Body of pancreas (tissue), 4 donors: ENCODE data around the gene ALDH1A3. TPM values are rescaled to one million over a fixed set of nuclear protein-coding genes. Genes with fewer than 3 reads are reported as not detected.
A peak's percentile ranks its signal among the peaks of the same experiment; 100 is the strongest.

Experiments used
- ATAC-seq: fragments of 150-250 bp; one replicate; pipeline ENCODE4 v1.9.1; 2016
- DNase-seq, 4 donors: peaks; one replicate each; pipeline ENCODE4 v3.0.0-alpha.2; 2019
- H3K27ac ChIP-seq, 4 donors: fragments of 200-600 bp; sonication (generic); 1 replicate in 3 of 4; 2 replicates in 1 of 4; pipeline versions ENCODE4 v1.5.1 to v1.6.1; 2016 to 2019; ENCODE audit warnings: mild to moderate bottlenecking in 1 of 4, mixed read lengths in 1 of 4, moderate library complexity in 1 of 4
- H3K27me3 ChIP-seq, 2 donors: fragments of 200-600 bp; sonication (generic); one replicate each; pipeline ENCODE4 v1.6.0; 2016; ENCODE audit warnings: mild to moderate bottlenecking in 1 of 2
- H3K36me3 ChIP-seq, 2 donors: fragments of 200-600 bp; sonication (generic); replicated peaks in 1 of 2; 2 replicates each; pipeline ENCODE4 v1.5.1; 2016; ENCODE audit warnings: low read depth in 2 of 2; ENCODE audit not compliant: insufficient read depth in 1 of 2
- H3K4me1 ChIP-seq: fragments of 200-600 bp; sonication (generic); one replicate; pipeline ENCODE4 v1.6.0; 2016
- H3K4me3 ChIP-seq, 2 donors: fragments of 200-600 bp; sonication (generic); 1 replicate in 1 of 2; 2 replicates in 1 of 2; pipeline ENCODE4 v1.5.1; 2016 to 2019
- H3K9me3 ChIP-seq, 3 donors: fragments of 200-600 bp; sonication (generic); 1 replicate in 2 of 3; 2 replicates in 1 of 3; pipeline ENCODE4 v1.5.1; 2016
- POLR2A ChIP-seq, 3 donors: fragments of 450-650 bp; IDR thresholded peaks; one replicate each; pipeline ENCODE4 v1.6.1; 2016; ENCODE audit warnings: antibody characterized with exemption in 3 of 3, mild to moderate bottlenecking in 2 of 3
- WGBS, 2 donors: methylation state at CpG; one replicate each; pipeline ENCODE4 v1.1.5; 2017; 5-methylcytosine and 5-hydroxymethylcytosine counted together
- intact Hi-C: fragments of 100-400 bp; cut with DNase I; formaldehyde crosslinking; loops from one replicate; pipeline ENCODE4 v1.15.1; 2023
- total RNA-seq, 2 donors: library from RNA; depleted of rRNA; stranded (reverse); fragments of >200 nt; gene quantifications; one replicate each; pipeline ENCODE4 v1.1.0, GENCODE V29; 2016
- TF ChIP-seq, protein P1 (sequence below), 7 experiments: fragments of 450-650 bp in 4 of 7; fragments of 200-600 bp in 3 of 7; sonication (generic) in 3 of 7; IDR thresholded peaks; one replicate each; pipeline ENCODE4 v1.5.1; 2016 to 2019; ENCODE audit warnings: antibody characterized with exemption in 7 of 7

The ALDH1A3 gene
- total RNA-seq, 2 donors from 2014 or later: 19.5 to 33.9 TPM

DNA sequence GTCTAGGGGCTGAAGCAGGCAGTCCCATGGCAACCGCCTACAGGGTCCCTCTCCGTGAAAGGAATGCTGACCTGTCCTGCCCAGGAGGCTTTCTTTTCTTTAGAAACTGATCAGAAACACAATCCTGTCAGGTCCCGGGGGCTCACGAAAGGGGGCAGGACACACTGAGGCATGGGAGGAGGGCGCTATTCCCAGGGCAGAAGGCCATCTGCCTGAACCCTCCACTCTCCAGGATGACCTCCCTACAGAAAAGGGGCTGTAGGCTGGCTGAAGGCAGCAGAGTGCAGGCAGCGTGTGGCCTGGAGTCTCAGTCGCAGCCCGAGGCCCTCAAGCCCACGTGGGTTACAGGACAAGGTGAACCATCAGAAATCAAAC, 21.2 kb downstream of the ALDH1A3 start:
- TF ChIP-seq, protein P1, sequence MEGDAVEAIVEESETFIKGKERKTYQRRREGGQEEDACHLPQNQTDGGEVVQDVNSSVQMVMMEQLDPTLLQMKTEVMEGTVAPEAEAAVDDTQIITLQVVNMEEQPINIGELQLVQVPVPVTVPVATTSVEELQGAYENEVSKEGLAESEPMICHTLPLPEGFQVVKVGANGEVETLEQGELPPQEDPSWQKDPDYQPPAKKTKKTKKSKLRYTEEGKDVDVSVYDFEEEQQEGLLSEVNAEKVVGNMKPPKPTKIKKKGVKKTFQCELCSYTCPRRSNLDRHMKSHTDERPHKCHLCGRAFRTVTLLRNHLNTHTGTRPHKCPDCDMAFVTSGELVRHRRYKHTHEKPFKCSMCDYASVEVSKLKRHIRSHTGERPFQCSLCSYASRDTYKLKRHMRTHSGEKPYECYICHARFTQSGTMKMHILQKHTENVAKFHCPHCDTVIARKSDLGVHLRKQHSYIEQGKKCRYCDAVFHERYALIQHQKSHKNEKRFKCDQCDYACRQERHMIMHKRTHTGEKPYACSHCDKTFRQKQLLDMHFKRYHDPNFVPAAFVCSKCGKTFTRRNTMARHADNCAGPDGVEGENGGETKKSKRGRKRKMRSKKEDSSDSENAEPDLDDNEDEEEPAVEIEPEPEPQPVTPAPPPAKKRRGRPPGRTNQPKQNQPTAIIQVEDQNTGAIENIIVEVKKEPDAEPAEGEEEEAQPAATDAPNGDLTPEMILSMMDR (IDR thresholded peaks at IDR 0.05): no peak
- no peak for TF ChIP-seq POLR2A (IDR thresholded peaks at IDR 0.05)
- DNase-seq (no peak), ATAC-seq (no peak)
- WGBS, 2 donors: 85 to 88% methylated on average over 9 of the region's 9 CpGs
- peaks cover 31% of the 10 kb centered on the region for H3K4me1 ChIP-seq
- H3K4me3 ChIP-seq: no peak overlapping the region
- intact Hi-C loops: no loop called here
- no peaks in the 10 kb centered on the region for H3K27me3 ChIP-seq
- no peaks in the 10 kb centered on the region for H3K36me3 ChIP-seq
- peak overlapping the region; percentile 91 to 98 (median 95) for H3K27ac ChIP-seq
- no peaks in the 10 kb centered on the region for H3K9me3 ChIP-seq

DNA sequence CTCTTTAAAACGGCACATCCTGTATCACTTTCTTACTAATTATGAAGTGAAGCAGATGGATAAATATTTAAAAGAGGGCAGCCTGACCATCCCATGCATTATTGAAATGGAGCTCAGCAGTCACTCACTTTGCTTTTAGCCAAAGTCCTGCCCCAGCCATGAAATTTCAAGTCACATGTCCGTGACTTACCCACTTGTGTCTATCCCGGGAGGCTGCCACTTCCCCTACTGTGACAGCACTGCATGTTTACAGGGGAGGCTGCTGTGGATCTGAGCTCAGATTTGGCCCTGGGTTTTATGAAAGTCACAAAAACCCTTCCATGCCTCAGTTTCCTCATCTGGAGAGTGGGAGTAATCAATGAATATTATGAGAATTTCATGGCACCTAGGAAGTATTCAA, 21.7 kb downstream of the ALDH1A3 start:
- peak overlapping the region; percentile 91 to 98 (median 95) for H3K27ac ChIP-seq
- ATAC-seq: no peak

DNA sequence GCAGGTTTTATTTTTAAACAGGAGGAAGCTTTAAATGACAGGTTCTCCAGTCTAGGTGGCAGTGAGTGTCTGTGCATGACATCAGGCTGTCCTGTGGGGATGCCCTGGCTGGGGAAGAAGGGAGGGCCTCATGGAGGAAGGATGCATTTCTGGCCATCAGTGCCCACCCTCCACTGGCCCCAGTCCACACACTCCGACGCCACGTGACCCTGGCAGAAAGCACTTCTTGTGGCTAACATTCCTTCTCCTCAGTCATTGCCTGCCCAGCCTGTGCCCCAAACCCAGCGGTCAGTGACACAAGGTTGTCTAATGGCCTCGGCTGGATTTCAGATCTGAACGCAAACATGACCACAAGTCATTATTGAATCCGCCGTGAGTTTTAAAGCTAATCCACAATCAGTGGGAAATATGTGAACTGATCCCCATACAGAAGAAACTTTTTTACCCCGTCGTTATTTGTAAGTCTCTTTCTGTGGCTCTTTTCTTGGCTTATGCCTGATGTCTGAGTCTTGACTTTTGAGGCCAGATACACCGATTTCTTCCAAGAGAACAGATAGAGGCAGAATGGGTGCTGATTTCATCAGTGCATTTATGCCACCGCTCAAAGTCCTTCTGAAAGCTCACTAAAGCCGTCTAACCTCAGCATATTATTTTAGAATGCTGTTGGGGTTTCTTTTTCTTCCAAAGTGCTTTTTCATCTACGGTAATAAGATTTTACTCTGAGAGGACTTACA, 22.2 kb downstream of the ALDH1A3 start:
- 28 to 31% methylated on average over 14 of the region's 14 CpGs for WGBS, 2 donors
- Histone ChIP-seq H3K9me3 (no peaks in the 10 kb centered on the region), H3K27ac (peak overlapping the region; percentile 91 to 98 (median 95)), H3K4me1 (peaks cover 31% of the 10 kb centered on the region), H3K27me3 (no peaks in the 10 kb centered on the region), H3K4me3 (no peak overlapping the region), H3K36me3 (no peaks in the 10 kb centered on the region)
- ATAC-seq (no peak), DNase-seq (peak in 2 of 4 donors; percentile 33 to 40)
- TF ChIP-seq, protein P1 (IDR thresholded peaks at IDR 0.05): no peak
- no peak for TF ChIP-seq POLR2A (IDR thresholded peaks at IDR 0.05)
- intact Hi-C loops: no loop called here

More for the DNA sequence above, 21.7 kb downstream of the ALDH1A3 start:
- Histone ChIP-seq H3K27me3 (no peaks in the 10 kb centered on the region), H3K4me1 (peaks cover 31% of the 10 kb centered on the region), H3K36me3 (no peaks in the 10 kb centered on the region), H3K9me3 (no peaks in the 10 kb centered on the region), H3K4me3 (no peak overlapping the region)
- intact Hi-C loops: no loop called here
- no peak for DNase-seq
- WGBS, 2 donors: 76 to 84% methylated on average over 3 of the region's 3 CpGs
- TF ChIP-seq, protein P1 (IDR thresholded peaks at IDR 0.05): no peak
- no peak for TF ChIP-seq POLR2A (IDR thresholded peaks at IDR 0.05)

DNA sequence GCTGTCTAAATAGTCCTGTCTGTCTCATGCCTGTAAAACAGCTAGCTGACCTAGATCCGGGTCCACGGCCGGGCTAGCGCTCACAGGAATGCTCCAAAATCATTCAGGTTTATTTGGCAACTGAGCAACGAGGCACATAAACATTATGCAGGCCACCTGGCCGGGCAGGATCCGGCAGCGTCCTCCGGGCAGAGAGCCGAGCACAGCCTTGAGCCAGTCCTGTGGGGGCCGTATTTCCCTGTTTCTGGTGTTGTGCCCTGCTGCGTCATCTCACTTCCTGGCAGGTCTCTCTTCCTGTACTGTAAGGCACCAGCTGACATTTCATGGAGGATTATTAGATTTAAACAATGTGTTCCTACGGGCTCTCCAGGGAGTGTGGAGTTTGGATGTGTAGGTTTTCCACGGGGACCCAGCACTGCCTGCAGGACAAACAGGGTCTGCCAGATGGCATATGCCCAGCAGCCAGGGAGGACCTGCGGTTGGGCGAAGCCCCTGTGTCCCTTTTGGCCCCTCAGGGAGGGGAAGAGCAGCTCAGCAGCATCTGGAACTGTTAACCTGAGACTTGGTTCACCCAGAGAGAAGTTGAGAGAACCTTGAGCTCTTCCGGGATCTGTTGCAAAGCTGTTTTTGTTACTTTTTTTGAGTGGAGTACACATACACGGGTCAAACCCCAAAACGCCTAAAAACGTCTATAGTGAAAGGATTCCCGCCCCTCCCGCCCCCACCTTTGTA, 23.0 kb downstream of the ALDH1A3 start:
- H3K9me3 ChIP-seq: no peaks in the 10 kb centered on the region
- intact Hi-C loops: no loop called here
- H3K27ac ChIP-seq: peak overlapping the region; percentile 91 to 98 (median 95)

More for the DNA sequence above, 23.0 kb downstream of the ALDH1A3 start:
- peak in 2 of 3 donors; percentile 47 to 64 for TF ChIP-seq POLR2A (IDR thresholded peaks at IDR 0.05)
- TF ChIP-seq, protein P1 (IDR thresholded peaks at IDR 0.05): peak in 2 of 7 experiments; percentile 8 to 18
- WGBS, 2 donors: 21 to 31% methylated on average over 16 to 22 of the region's 22 CpGs
- ATAC-seq: peak; percentile 99
- Histone ChIP-seq H3K4me3 (no peak overlapping the region), H3K4me1 (peaks cover 31% of the 10 kb centered on the region), H3K36me3 (no peaks in the 10 kb centered on the region), H3K27me3 (no peaks in the 10 kb centered on the region)
- DNase-seq: peak; percentile 94 to 97 (median 96)
